ENCODE results near the gene CD63. TPM values are rescaled to one million over a fixed set of nuclear protein-coding genes. Genes with fewer than 3 reads are reported as not detected.

CD63 gene
- total RNA-seq, 1 experiment from 2014 or later: 552 TPM

DNA sequence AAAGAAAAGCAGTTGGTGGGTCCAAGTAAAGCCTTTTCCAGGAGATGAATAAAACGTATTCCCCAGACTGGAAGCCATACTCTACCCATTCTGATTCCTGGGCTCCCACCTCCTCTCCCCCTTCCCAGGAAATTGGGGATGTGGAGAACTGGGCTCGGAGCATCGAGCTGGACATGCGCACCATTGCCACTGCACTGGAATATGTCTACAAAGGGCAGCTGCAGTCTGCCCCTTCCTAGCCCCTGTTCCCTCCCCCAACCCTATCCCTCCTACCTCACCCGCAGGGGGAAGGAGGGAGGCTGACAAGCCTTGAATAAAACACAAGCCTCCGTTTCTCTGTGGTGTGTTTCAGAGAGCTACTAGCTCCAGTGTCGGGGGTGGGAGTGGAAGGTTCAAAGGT, 9.4 kb downstream of the CD63 start:
- DNase-seq (ENCODE audit: unreplicated experiment): no peak
- ChIA-PET CTCF (interaction anchor here (0.6 to 1.4 kb wide), 7 partner anchors 11 to 783 kb away, joined by 3 to 5 read pairs (median 3); no protein-coding TSS in a partner anchor), POLR2A (interaction anchor here (1.1 kb wide), 1 partner anchor 98 kb away, joined by 3 read pairs; the partner anchor contains the start of genes ORMDL2 and SARNP)
- Mint-ChIP-seq H3K4me1 (ENCODE audit: insufficient read depth, unreplicated experiment) (peaks cover 15% of the 10 kb centered on the region), H3K27ac (ENCODE audit: low read depth, unreplicated experiment) (no peak overlapping the region), H3K4me3 (ENCODE audit: unreplicated experiment) (no peak overlapping the region), H3K36me3 (ENCODE audit: insufficient read depth, unreplicated experiment) (peaks cover 15% of the 10 kb centered on the region), H3K9me3 (ENCODE audit: unreplicated experiment) (no peaks in the 10 kb centered on the region), H3K27me3 (ENCODE audit: insufficient read depth, unreplicated experiment) (no peaks in the 10 kb centered on the region)
- TF ChIP-seq, protein P1, sequence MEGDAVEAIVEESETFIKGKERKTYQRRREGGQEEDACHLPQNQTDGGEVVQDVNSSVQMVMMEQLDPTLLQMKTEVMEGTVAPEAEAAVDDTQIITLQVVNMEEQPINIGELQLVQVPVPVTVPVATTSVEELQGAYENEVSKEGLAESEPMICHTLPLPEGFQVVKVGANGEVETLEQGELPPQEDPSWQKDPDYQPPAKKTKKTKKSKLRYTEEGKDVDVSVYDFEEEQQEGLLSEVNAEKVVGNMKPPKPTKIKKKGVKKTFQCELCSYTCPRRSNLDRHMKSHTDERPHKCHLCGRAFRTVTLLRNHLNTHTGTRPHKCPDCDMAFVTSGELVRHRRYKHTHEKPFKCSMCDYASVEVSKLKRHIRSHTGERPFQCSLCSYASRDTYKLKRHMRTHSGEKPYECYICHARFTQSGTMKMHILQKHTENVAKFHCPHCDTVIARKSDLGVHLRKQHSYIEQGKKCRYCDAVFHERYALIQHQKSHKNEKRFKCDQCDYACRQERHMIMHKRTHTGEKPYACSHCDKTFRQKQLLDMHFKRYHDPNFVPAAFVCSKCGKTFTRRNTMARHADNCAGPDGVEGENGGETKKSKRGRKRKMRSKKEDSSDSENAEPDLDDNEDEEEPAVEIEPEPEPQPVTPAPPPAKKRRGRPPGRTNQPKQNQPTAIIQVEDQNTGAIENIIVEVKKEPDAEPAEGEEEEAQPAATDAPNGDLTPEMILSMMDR (IDR thresholded peaks at IDR 0.05; ENCODE audit: unreplicated experiment): no peak
- intact Hi-C loops (cut with micrococcal nuclease): no loop called here
- BruUV-seq (replicated peaks): no TSS peak

DNA sequence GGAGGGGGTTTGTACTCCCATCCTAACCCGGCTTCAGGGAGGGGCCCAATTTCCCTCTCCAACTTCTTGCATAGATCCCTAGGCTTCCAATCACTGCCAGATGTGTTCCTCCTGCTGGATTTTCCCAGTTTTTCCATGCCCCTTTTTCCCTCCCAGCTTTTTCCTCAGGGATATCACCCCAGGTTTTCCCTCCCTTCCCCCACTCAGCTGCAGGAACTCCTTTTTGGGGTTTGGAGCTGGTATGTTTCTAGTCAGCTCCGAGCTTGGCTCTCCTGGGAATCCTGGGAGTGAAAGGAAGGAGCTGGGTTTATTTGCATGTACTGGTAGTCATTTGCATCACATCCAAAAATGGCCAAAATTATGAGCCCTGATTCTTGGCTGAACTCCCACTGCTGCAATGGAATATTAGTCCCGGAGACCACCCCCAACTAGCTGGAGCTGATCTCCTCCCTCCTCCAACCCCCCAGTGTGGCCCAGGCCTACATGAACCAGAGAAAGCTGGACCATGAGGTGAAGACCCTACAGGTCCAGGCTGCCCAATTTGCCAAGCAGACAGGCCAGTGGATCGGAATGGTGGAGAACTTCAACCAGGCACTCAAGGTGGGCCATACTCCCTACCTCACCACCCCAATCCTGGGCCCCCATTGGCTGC, 10.1 kb downstream of the CD63 start:
- no TSS peak for BruUV-seq (replicated peaks)
- Mint-ChIP-seq H3K9me3 (ENCODE audit: unreplicated experiment) (no peaks in the 10 kb centered on the region), H3K4me3 (ENCODE audit: unreplicated experiment) (no peak overlapping the region), H3K27me3 (ENCODE audit: insufficient read depth, unreplicated experiment) (no peaks in the 10 kb centered on the region), H3K36me3 (ENCODE audit: insufficient read depth, unreplicated experiment) (peaks cover 13% of the 10 kb centered on the region), H3K27ac (ENCODE audit: low read depth, unreplicated experiment) (no peak overlapping the region), H3K4me1 (ENCODE audit: insufficient read depth, unreplicated experiment) (peaks cover 18% of the 10 kb centered on the region)
- intact Hi-C loops (cut with micrococcal nuclease): no loop called here
- ChIA-PET CTCF (interaction anchor here (0.6 to 1.1 kb wide), 4 partner anchors 108 to 542 kb away, joined by 3 to 5 read pairs (median 3); no protein-coding TSS in a partner anchor), POLR2A (interaction anchor here (1.1 kb wide), 1 partner anchor 99 kb away, joined by 3 read pairs; the partner anchor contains the start of genes ORMDL2 and SARNP)
- TF ChIP-seq, protein P1 (IDR thresholded peaks at IDR 0.05; ENCODE audit: unreplicated experiment): no peak
- no peak for DNase-seq (ENCODE audit: unreplicated experiment)

- Mint-ChIP-seq H3K36me3 (ENCODE audit: insufficient read depth, unreplicated experiment) (peaks cover 8% of the 10 kb centered on the region), H3K9me3 (ENCODE audit: unreplicated experiment) (no peaks in the 10 kb centered on the region), H3K27ac (ENCODE audit: low read depth, unreplicated experiment) (no peak overlapping the region), H3K4me3 (ENCODE audit: unreplicated experiment) (peak overlapping the region; percentile 80), H3K4me1 (ENCODE audit: insufficient read depth, unreplicated experiment) (peaks cover 23% of the 10 kb centered on the region), H3K27me3 (ENCODE audit: insufficient read depth, unreplicated experiment) (no peaks in the 10 kb centered on the region)
- no TSS peak for BruUV-seq (replicated peaks)
- CTCF ChIA-PET: interaction anchor here (1.4 kb wide), 1 partner anchor 20 kb away, joined by 7 read pairs; no protein-coding TSS in a partner anchor
- DNase-seq (ENCODE audit: unreplicated experiment): no peak
- intact Hi-C loops (cut with micrococcal nuclease): no loop called here
- TF ChIP-seq, protein P1 (IDR thresholded peaks at IDR 0.05; ENCODE audit: unreplicated experiment): no peak
- POLR2A ChIA-PET: interaction anchor here (2.4 kb wide), 1 partner anchor 10 kb away, joined by 5 read pairs; no protein-coding TSS in a partner anchor
Observed at GRCh38 chr12:55718015-55718414, 10.8 kb downstream of the CD63 start.

Data from MCF 10A (cell line).